ENCODE measurements around the gene NRXN2. TPM values are rescaled to one million over a fixed set of nuclear protein-coding genes. Genes with fewer than 3 reads are reported as not detected.

Gene NRXN2
- total and polyA plus RNA-seq, 2 of the 13 experiments (the other 11 are each of a cell fraction or from before 2014, with no cell fraction given): not detected

- Histone ChIP-seq H3K79me2 (ENCODE audit: insufficient read depth, low read length) (no peaks in the 10 kb centered on the region), H3K4me3 (replicated peaks in 1 of 3; ENCODE audit: insufficient read depth in 1 of 3, low read depth in 2 of 3, low read length in 3 of 3) (no peak overlapping the region), H3K27ac (ENCODE audit: extremely low read length, insufficient read depth, low read length) (no peak overlapping the region), H3K4me1 (ENCODE audit: insufficient read depth, low read length) (peaks cover 55% of the 10 kb centered on the region), H2AFZ (ENCODE audit: low read length) (no peak overlapping the region), H3K4me2 (ENCODE audit: low read depth, low read length) (no peak overlapping the region; the same call in 1 of the 2 replicates), H3K27me3 (ENCODE audit: control insufficient read depth in 1 of 2, insufficient read depth in 2 of 2, low read length in 2 of 2) (peaks cover 0 to 6% of the 10 kb centered on the region in 2 experiments; a peak in 1 of 5 replicates), H3K9ac (ENCODE audit: insufficient read depth, low read depth, low read length) (no peak overlapping the region), H4K20me1 (ENCODE audit: insufficient read depth, low read length) (no peaks in the 10 kb centered on the region), H3K36me3 (replicated peaks in 1 of 2; ENCODE audit: control insufficient read depth in 1 of 2, insufficient read depth in 2 of 2, low read length in 2 of 2) (no peaks in the 10 kb centered on the region), H3K9me3 (ENCODE audit: low read length) (0 out of 2 replicates have a peak, but pooled peaks cover 3% of the 10 kb centered on the region)
- DNase-seq (ENCODE audit: low spot score): no peak
- CTCF ChIA-PET (ENCODE audit: low intra/inter-chr PET ratio, low total read pairs): no interaction called here
- intact Hi-C loops (cut with micrococcal nuclease; ENCODE audit: unreplicated experiment) (no loop called here), in situ Hi-C loops (cut with HindIII; ENCODE audit: extremely low pct_ligation_motif_present, low pct_unique_long_range_greater_than_20kb) (no loop called here)
- no peak for ATAC-seq
- FAIRE-seq: no peak
- TF ChIP-seq JARID2 (CRISPR knock-in tag; IDR thresholded peaks at IDR 0.05; ENCODE audit: insufficient replicate concordance) (no peak), ZNF225 (CRISPR knock-in tag; IDR thresholded peaks at IDR 0.05) (no peak), AGO2 (optimal IDR thresholded peaks at IDR 0.05; ENCODE audit: low read depth, low read length) (no peak), GATAD2A (CRISPR knock-in tag; IDR thresholded peaks at IDR 0.05) (no peak), MTF2 (CRISPR knock-in tag; IDR thresholded peaks at IDR 0.05; ENCODE audit: borderline replicate concordance) (no peak), NCOA2 (CRISPR knock-in tag; IDR thresholded peaks at IDR 0.05) (no peak), ZNF556 (CRISPR knock-in tag; IDR thresholded peaks at IDR 0.05; ENCODE audit: borderline replicate concordance) (no peak), GFI1 (CRISPR knock-in tag; IDR thresholded peaks at IDR 0.05; ENCODE audit: borderline replicate concordance) (no peak), ZFP37 (CRISPR knock-in tag; IDR thresholded peaks at IDR 0.05; ENCODE audit: borderline replicate concordance) (no peak), ZNF703 (CRISPR knock-in tag; IDR thresholded peaks at IDR 0.05; ENCODE audit: borderline replicate concordance) (no peak), ZNF235 (CRISPR knock-in tag; IDR thresholded peaks at IDR 0.05; ENCODE audit: borderline replicate concordance) (no peak), ZNF576 (CRISPR knock-in tag; IDR thresholded peaks at IDR 0.05) (no peak), ZNF510 (CRISPR knock-in tag; IDR thresholded peaks at IDR 0.05; ENCODE audit: low read depth) (no peak), CREM (IDR thresholded peaks at IDR 0.05) (no peak), CREM (CRISPR knock-in tag; IDR thresholded peaks at IDR 0.05) (no peak), ZNF343 (CRISPR knock-in tag; IDR thresholded peaks at IDR 0.05) (no peak), RARG (CRISPR knock-in tag; IDR thresholded peaks at IDR 0.05; ENCODE audit: low read depth) (no peak), DNMT1 (CRISPR knock-in tag; IDR thresholded peaks at IDR 0.05) (no peak), MEF2D (CRISPR knock-in tag; IDR thresholded peaks at IDR 0.05) (no peak)
- TF ChIP-seq, protein P1, sequence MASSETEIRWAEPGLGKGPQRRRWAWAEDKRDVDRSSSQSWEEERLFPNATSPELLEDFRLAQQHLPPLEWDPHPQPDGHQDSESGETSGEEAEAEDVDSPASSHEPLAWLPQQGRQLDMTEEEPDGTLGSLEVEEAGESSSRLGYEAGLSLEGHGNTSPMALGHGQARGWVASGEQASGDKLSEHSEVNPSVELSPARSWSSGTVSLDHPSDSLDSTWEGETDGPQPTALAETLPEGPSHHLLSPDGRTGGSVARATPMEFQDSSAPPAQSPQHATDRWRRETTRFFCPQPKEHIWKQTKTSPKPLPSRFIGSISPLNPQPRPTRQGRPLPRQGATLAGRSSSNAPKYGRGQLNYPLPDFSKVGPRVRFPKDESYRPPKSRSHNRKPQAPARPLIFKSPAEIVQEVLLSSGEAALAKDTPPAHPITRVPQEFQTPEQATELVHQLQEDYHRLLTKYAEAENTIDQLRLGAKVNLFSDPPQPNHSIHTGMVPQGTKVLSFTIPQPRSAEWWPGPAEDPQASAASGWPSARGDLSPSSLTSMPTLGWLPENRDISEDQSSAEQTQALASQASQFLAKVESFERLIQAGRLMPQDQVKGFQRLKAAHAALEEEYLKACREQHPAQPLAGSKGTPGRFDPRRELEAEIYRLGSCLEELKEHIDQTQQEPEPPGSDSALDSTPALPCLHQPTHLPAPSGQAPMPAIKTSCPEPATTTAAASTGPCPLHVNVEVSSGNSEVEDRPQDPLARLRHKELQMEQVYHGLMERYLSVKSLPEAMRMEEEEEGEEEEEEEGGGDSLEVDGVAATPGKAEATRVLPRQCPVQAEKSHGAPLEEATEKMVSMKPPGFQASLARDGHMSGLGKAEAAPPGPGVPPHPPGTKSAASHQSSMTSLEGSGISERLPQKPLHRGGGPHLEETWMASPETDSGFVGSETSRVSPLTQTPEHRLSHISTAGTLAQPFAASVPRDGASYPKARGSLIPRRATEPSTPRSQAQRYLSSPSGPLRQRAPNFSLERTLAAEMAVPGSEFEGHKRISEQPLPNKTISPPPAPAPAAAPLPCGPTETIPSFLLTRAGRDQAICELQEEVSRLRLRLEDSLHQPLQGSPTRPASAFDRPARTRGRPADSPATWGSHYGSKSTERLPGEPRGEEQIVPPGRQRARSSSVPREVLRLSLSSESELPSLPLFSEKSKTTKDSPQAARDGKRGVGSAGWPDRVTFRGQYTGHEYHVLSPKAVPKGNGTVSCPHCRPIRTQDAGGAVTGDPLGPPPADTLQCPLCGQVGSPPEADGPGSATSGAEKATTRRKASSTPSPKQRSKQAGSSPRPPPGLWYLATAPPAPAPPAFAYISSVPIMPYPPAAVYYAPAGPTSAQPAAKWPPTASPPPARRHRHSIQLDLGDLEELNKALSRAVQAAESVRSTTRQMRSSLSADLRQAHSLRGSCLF (CRISPR knock-in tag; IDR thresholded peaks at IDR 0.05; ENCODE audit: borderline replicate concordance): no peak
- WGBS (ENCODE audit: low lambda C conversion rate): 99% methylated on average over 12 of the region's 12 CpGs
- BruUV-seq (replicated peaks): no TSS peak
- POLR2A ChIA-PET: no interaction called here
Measured at GRCh38 chr11:64556721-64557250, 166.2 kb downstream of the NRXN2 start.
